Nephron (organoid): ENCODE results near the gene SIPA1L3.
"Not testable (repeated sequence)": the region's sequence is repeated elsewhere in the genome, so short reads cannot be mapped to it uniquely, and the experiment has no call there.

Experiments
- H3K27ac Mint-ChIP-seq, 3 experiments: 2 replicates each; pipeline ENCODE4 v1.8.0; 2020; ENCODE audit warnings: mixed read lengths in 3 of 3, mild to moderate bottlenecking in 2 of 3, moderate library complexity in 1 of 3
- H3K27me3 Mint-ChIP-seq: 2 replicates; pipeline ENCODE4 v1.8.0; 2021; ENCODE audit warnings: low read depth, mild to moderate bottlenecking, moderate library complexity, mixed read lengths
- H3K36me3 Mint-ChIP-seq: 2 replicates; pipeline ENCODE4 v1.8.0; 2020; ENCODE audit warnings: low read depth, mixed read lengths
- H3K4me1 Mint-ChIP-seq: 2 replicates; pipeline ENCODE4 v1.8.0; 2020; ENCODE audit warnings: mixed read lengths
- H3K4me3 Mint-ChIP-seq, 3 experiments: 2 replicates each; pipeline ENCODE4 v1.8.0; 2020; ENCODE audit warnings: mild to moderate bottlenecking in 3 of 3, mixed read lengths in 3 of 3, moderate library complexity in 2 of 3
- H3K9me3 Mint-ChIP-seq: 2 replicates; pipeline ENCODE4 v1.8.0; 2020; ENCODE audit warnings: mixed read lengths
- CTCF ChIP-seq, 3 experiments: fragments of 200-600 bp; sonication (generic); IDR thresholded peaks; one replicate each; pipeline ENCODE4 v1.5.0; 2021; ENCODE audit warnings: antibody characterized with exemption in 3 of 3; ENCODE audit not compliant: unreplicated experiment in 3 of 3

Gene SIPA1L3

DNA sequence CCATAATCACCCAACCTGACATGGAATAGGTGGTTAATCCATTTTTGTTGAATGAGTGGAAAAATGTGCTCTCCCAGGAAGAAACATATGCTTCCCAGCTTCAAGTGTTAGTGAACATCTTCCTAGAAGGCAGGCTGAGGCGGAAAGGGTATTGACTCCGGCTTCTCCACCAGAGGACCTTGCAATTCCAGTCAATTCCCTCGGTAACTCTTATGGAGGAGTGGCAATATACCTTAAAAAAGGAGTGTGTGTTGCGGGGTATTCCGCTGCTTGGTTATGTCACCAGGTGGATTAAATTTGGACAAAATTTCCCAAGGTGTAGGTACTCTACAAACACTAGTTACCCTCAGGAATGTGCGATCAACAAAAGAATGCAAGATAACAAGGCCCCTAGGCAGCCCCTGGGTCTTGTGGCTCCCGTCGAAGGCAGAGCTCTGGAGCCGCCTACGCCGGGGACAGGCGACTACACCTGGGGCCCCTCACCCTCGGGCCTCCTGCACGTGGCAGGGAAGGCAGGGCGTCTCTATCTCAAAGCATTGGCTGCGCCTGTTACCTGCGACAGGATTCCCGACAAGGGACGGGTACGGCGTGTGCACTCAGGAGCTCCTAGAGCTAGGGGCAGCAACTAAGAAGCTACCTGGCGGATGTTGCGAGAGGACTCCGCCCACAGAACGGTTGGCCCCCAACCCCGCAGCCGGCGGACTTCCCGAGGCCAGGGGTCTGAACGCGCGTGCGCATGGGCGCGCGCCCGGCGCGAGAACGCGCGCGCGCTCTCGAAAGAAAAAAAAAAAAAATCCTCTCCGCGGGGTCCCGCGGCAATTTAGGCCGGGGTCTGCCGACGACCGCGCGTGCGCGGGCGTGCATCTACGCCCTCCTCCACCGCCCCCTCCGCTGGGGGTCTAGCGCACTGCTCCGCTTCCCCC is 801 bp upstream of the SIPA1L3 start, which contains the start of gene WDR87:
TSS of gene WDR87 (minus strand) at position 649 of the 923 bp plus-strand sequence. CDS start 8,355 bp downstream, outside the sequence.
- no peaks in the 10 kb centered on the region for H3K27me3 Mint-ChIP-seq
- peak in 1 of 3 experiments; percentile 12 for TF ChIP-seq CTCF (IDR thresholded peaks at IDR 0.05; ENCODE audit: unreplicated experiment in 3 of 3)
- no peaks in the 10 kb centered on the region for H3K36me3 Mint-ChIP-seq
- peak within 1 kb of the TSS; percentile 95 to 98 (median 95) for H3K4me3 Mint-ChIP-seq
- H3K9me3 Mint-ChIP-seq: no peaks in the 10 kb centered on the region
- peak within 1 kb of the TSS; percentile 91 to 98 (median 95) for H3K27ac Mint-ChIP-seq
- H3K4me1 Mint-ChIP-seq: peaks cover 34% of the 10 kb centered on the region

- H3K4me1 Mint-ChIP-seq: peaks cover 36% of the 10 kb centered on the region
- peaks cover 5% of the 10 kb centered on the region for H3K27me3 Mint-ChIP-seq
- H3K9me3 Mint-ChIP-seq: no peaks in the 10 kb centered on the region
- H3K36me3 Mint-ChIP-seq: no peaks in the 10 kb centered on the region
- H3K4me3 Mint-ChIP-seq: peak overlapping the region; percentile 88 to 95 (median 88)
- peak overlapping the region in 2 of 3 experiments; percentile 18 to 41 for H3K27ac Mint-ChIP-seq
- TF ChIP-seq CTCF (IDR thresholded peaks at IDR 0.05; ENCODE audit: unreplicated experiment in 3 of 3): no peak
Observed at GRCh38 chr19:37907735-37908455, 887 bp downstream of the SIPA1L3 start.

DNA sequence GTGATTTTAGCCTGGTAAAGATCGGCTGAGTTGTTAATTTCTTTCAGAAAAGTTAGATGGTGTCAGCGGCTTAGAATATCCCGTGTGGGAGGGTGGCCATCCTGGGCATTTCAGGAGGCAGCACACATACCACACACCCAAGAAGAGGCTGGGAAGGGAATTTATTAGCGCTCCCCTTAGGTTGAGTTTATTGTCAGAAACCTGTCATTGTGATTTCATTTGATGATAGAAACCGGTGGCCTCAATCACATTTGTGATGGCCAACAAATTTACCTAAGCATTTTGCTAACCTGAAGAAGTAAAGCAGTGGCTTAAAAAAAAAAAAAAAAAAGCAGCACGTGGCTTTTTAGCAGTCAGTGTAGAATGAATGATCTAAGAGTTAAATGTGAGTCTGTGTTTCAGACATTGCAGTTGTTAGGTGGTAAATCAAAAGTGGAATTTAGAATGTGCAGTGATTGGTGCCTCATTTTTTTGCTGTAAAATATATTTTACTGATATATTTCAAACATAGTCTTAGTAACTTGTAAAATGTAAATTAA is 2.7 kb downstream of the SIPA1L3 start:
- H3K27me3 Mint-ChIP-seq: peaks cover 5% of the 10 kb centered on the region

GRCh38 chr19:37914908-37915307 is 7.9 kb downstream of the SIPA1L3 start:
- Mint-ChIP-seq H3K9me3 (no peaks in the 10 kb centered on the region), H3K4me3 (no peak overlapping the region), H3K27me3 (peaks cover 5% of the 10 kb centered on the region), H3K27ac (no peak overlapping the region), H3K4me1 (peaks cover 8% of the 10 kb centered on the region), H3K36me3 (peaks cover 4% of the 10 kb centered on the region)
- no peak for TF ChIP-seq CTCF (IDR thresholded peaks at IDR 0.05; ENCODE audit: unreplicated experiment in 3 of 3)

More for the DNA sequence above, 2.7 kb downstream of the SIPA1L3 start:
- H3K36me3 Mint-ChIP-seq: no peaks in the 10 kb centered on the region
- no peaks in the 10 kb centered on the region for H3K9me3 Mint-ChIP-seq
- H3K4me3 Mint-ChIP-seq: peak overlapping the region; percentile 40 to 95 (median 88)
- H3K4me1 Mint-ChIP-seq: peaks cover 36% of the 10 kb centered on the region
- TF ChIP-seq CTCF (IDR thresholded peaks at IDR 0.05; ENCODE audit: unreplicated experiment in 3 of 3): no peak
- peak overlapping the region in 2 of 3 experiments; percentile 11 to 29 for H3K27ac Mint-ChIP-seq

DNA sequence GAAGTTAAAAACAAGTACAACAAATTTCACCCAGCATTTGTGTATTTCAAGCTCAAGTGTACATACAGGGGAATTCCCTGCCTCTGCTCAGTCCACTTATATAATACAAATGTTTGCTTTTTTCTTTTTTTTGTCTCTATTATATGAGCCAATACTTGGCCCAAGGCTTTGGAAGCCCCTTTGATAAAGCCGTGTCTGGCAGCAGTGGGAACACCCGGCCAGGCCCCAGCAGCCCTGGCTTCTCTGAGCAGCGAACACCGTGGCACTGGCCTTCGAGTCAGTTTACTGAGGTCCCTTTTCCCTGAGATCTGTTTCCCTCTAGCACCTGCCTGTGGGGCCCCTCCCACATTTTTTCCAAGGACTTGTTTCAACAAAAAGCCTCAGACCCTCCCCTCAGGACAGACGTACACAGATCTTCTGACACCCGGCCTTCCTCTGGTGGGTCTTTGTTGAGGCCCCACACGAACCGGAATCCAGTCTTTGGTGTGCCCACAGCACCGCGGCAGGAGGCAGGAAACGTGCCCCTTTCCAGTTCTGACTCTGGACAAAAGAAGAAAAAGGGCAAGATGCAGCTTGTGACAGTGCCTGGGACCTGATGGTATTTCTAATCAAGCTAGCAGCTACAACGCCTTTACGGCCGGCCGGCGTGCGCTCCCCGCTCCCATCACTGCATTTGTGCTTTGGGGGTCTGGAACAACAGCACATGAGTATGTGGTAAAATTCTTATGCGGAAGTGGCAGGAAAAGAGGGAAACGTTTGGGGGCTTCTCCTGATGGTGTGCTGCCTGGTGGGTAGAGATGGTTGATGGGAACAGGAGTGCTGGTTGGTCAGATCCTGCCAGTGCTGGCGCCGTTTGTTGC is 13.8 kb downstream of the SIPA1L3 start:
- H3K27me3 Mint-ChIP-seq: no peaks in the 10 kb centered on the region
- H3K36me3 Mint-ChIP-seq: peaks cover 9% of the 10 kb centered on the region
- no peaks in the 10 kb centered on the region for H3K4me1 Mint-ChIP-seq
- no peak for TF ChIP-seq CTCF (IDR thresholded peaks at IDR 0.05; ENCODE audit: unreplicated experiment in 3 of 3)
- H3K4me3 Mint-ChIP-seq: no peak overlapping the region
- peak overlapping the region in 1 of 3 experiments; percentile 53 for H3K27ac Mint-ChIP-seq
- no peaks in the 10 kb centered on the region for H3K9me3 Mint-ChIP-seq

- H3K4me1 Mint-ChIP-seq, H3K27me3 Mint-ChIP-seq, H3K4me3 Mint-ChIP-seq, H3K27ac Mint-ChIP-seq, H3K36me3 Mint-ChIP-seq, H3K9me3 Mint-ChIP-seq: not testable (repeated sequence)
Observed at GRCh38 chr19:37924573-37924972, 17.6 kb downstream of the SIPA1L3 start.
